Mesodermal cell (in vitro differentiated cells): ENCODE data around the gene DMRTC2.
"Not testable (repeated sequence)": the region's sequence is repeated elsewhere in the genome, so short reads cannot be mapped to it uniquely, and the experiment has no call there.

Experiments
- H3K27ac ChIP-seq: 2 replicates; pipeline ENCODE4 v1.7.0; 2013; ENCODE audit warnings: mild to moderate bottlenecking, low read depth, low read length, moderate library complexity; ENCODE audit not compliant: severe bottlenecking
- H3K36me3 ChIP-seq: 2 replicates; pipeline ENCODE4 v1.7.1; 2013; ENCODE audit warnings: mild to moderate bottlenecking, low read length, moderate library complexity; ENCODE audit not compliant: control insufficient read depth, insufficient read depth
- H3K4me1 ChIP-seq: one replicate; pipeline ENCODE4 v1.7.1; 2013; ENCODE audit warnings: mild to moderate bottlenecking, low read length; ENCODE audit not compliant: insufficient read depth, control insufficient read depth, poor library complexity, severe bottlenecking
- H3K4me3 ChIP-seq: 2 replicates; pipeline ENCODE4 v1.7.0; 2013; ENCODE audit warnings: low read length, control low read depth, mild to moderate bottlenecking; ENCODE audit not compliant: insufficient read depth, poor library complexity, severe bottlenecking; ENCODE audit errors: extremely low read depth
- H3K9me3 ChIP-seq: 2 replicates; pipeline ENCODE4 v1.7.1; 2013; ENCODE audit warnings: mild to moderate bottlenecking, low read length, moderate library complexity; ENCODE audit not compliant: control insufficient read depth
- WGBS, 2 experiments: methylation state at CpG; one replicate each; pipeline ENCODE4 v1.1.5; 2013; ENCODE audit warnings: missing lambda C conversion rate in 2 of 2; ENCODE audit not compliant: insufficient coverage in 2 of 2; 5-methylcytosine and 5-hydroxymethylcytosine counted together

Gene DMRTC2

GRCh38 chr19:41870401-41870873 is 25.6 kb downstream of the DMRTC2 start:
- Histone ChIP-seq H3K4me1 (no peaks in the 10 kb centered on the region), H3K27ac (no peak overlapping the region), H3K4me3 (no peak overlapping the region), H3K36me3 (peaks cover 69% of the 10 kb centered on the region), H3K9me3 (no peaks in the 10 kb centered on the region)
- WGBS, 2 experiments: 80% methylated on average over 1 of the region's 3 CpGs; no CpG with 5 or more reads in 1 of the 2 experiments

DNA sequence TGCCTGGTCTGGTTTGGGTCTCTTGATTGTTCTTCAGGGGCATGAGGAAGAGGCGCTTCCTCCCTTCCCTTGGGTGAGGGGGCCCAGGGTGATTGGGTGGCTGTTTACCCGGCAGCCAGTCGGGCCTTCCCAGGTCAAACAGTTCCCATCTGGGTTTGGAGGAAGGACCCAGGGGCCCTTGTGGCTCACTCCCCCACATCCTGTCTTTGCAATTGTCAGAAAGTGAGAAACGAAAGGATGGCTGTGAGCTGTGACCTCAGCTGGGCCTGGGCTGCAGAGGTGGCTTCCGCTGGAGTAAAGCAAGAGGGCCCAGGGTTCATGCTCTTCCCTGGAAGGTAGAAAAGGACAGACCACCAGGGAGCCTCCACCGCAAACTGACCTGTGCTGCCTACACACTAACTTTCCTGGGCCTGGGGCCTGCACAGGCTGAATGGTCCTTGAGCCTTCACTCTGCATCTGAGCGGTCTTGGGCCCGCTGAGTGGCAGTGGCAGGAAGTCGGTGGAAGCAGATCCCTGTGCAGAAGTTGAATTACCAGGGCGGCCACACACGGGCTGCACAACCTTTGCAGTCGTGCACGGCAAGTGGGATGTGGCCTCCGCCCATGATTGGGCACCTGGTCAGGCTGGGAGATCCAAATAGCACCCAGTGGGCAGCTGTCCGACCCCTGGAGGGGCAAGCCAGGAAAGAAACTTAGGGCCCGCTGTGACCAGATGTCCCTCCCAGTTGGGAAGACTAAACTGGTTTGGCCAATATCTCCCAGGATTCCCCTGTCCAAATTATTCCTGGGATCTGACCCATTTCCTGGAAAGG is 26.9 kb downstream of the DMRTC2 start:
- peaks cover 58% of the 10 kb centered on the region for H3K36me3 ChIP-seq
- peak overlapping the region; percentile 23 for H3K27ac ChIP-seq
- H3K4me3 ChIP-seq: no peak overlapping the region
- 93 to 98% methylated on average over 12 to 15 of the region's 16 CpGs for WGBS, 2 experiments
- no peaks in the 10 kb centered on the region for H3K4me1 ChIP-seq
- no peaks in the 10 kb centered on the region for H3K9me3 ChIP-seq

GRCh38 chr19:41872384-41872774 is 27.5 kb downstream of the DMRTC2 start:
- H3K36me3 ChIP-seq: peaks cover 52% of the 10 kb centered on the region
- H3K4me3 ChIP-seq: no peak overlapping the region
- no peaks in the 10 kb centered on the region for H3K9me3 ChIP-seq
- H3K27ac ChIP-seq: no peak overlapping the region
- WGBS, 2 experiments: 92 to 95% methylated on average over 12 of the region's 12 CpGs
- no peaks in the 10 kb centered on the region for H3K4me1 ChIP-seq

- H3K27ac ChIP-seq: no peak overlapping the region
- no peaks in the 10 kb centered on the region for H3K4me1 ChIP-seq
- H3K9me3 ChIP-seq: no peaks in the 10 kb centered on the region
- peaks cover 46% of the 10 kb centered on the region for H3K36me3 ChIP-seq
- H3K4me3 ChIP-seq: no peak overlapping the region
- WGBS, 2 experiments: 48 to 61% methylated on average over 11 to 16 of the region's 18 CpGs
Observed at GRCh38 chr19:41872775-41873647, 28.2 kb downstream of the DMRTC2 start.

GRCh38 chr19:41875973-41876372 is 31.1 kb downstream of the DMRTC2 start:
- not testable (repeated sequence) for H3K9me3 ChIP-seq, H3K4me1 ChIP-seq, H3K27ac ChIP-seq, H3K4me3 ChIP-seq
- 60 to 82% methylated on average over 1 to 3 of the region's 3 CpGs for WGBS, 2 experiments
- H3K36me3 ChIP-seq: peaks cover 16% of the 10 kb centered on the region

DNA sequence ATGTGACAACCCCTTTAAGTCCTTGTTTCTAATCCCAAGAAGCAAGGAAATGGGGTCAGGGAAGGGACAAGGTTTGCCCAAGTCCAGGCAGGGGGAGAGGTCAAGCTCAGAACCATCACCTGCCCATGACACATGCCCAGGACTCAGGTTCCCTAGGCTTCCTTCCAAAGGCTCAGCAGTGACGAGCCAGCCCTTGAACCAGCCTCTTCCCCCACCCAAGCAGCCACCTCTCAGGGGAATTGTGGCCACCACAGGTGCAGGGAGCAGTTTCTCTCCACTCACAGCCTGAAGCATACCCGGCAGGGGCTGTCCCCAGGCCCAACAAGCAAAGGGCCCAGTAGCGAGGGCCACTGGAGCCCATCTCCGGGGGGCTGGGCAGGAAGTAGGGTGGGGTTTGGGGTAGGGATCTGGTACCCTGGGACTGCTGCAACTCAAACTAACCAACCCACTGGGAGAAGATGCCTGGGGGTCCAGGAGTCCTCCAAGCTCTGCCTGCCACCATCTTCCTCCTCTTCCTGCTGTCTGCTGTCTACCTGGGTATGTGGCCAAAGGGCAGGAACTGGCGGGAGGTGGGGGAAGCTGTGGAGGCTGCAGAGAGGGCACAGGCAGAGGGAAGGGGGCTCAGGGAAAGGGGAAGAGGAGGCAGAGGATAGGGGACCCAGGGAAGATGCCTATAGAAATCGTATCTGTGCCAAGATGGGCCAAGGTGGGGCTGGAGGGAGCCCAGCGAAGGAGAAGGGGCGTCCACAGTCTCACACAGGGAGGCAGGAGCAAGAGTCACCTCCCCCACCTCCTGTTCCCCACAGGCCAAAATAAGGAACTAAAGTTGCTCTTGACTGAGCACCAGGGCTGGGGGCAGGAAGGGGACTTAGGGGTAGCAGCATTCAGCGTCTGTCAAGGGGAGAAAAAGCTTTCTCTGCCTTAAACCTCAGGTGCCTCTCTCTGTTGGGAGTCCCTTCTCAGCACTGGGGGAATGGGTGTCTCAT is 32.3 kb downstream of the DMRTC2 start, which contains the start of gene CD79A:
Gene CD79A, plus strand, starts transcription at position 433 of the 986 bp plus-strand sequence. Its CDS starts 26 bp downstream, at position 459.
- no peaks in the 10 kb centered on the region for H3K4me1 ChIP-seq
- no peak within 1 kb of the TSS for H3K27ac ChIP-seq
- peaks cover 5% of the 10 kb centered on the region for H3K36me3 ChIP-seq
- WGBS, 2 experiments: 75 to 77% methylated on average over 4 to 6 of the region's 9 CpGs
- H3K9me3 ChIP-seq: no peaks in the 10 kb centered on the region
- H3K4me3 ChIP-seq: no peak within 1 kb of the TSS

DNA sequence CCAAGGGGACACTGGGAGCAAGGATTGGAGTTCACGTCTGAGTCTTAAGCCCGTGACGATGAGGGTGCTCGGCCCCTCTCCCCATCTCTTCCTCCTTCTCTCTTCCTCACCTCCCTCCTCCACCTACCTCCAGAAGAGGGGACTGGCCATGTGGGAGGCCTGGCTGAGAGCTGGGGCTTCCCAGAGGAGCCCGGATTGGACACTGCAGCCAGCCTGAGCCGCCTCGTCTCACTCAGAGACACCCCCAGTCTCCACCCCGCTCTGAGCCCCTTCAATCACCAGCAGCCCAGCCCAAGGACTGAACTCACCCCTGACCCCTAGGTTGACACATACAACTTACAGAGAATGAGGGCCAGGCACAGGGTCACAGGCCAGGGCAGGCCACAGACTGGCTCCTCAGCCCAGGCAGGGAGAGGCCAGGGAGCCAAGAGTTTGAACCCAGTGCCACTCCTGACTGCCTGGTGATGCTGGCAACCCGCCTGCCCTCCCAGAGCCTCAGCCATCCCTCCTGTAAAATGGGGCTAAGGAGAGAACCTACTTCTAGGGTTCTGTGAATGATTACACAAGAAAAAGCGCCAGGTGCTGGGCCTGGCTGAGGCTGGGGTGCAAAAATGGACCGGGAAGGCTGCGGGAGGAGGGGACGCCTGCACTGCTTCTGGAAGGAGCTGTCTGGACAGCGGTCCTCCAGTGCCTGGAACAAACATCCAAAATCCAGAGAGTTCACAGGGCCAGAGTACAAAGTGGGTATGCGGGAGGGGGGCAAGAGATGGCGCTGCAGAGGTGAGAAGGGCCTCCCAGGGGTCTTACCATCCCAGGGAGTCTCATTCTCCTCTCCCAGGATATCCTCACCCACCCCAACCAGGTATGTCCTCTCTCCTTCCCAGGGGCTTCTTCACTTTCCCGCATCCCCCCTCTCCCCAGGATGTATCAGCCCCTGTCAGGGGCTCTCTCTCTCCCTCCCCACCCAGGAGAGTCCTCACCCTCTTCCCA is 33.4 kb downstream of the DMRTC2 start:
- no peaks in the 10 kb centered on the region for H3K9me3 ChIP-seq
- H3K4me3 ChIP-seq: no peak overlapping the region
- 93 to 97% methylated on average over 8 to 10 of the region's 17 CpGs for WGBS, 2 experiments
- H3K36me3 ChIP-seq: no peaks in the 10 kb centered on the region
- no peaks in the 10 kb centered on the region for H3K4me1 ChIP-seq
- H3K27ac ChIP-seq: no peak overlapping the region

DNA sequence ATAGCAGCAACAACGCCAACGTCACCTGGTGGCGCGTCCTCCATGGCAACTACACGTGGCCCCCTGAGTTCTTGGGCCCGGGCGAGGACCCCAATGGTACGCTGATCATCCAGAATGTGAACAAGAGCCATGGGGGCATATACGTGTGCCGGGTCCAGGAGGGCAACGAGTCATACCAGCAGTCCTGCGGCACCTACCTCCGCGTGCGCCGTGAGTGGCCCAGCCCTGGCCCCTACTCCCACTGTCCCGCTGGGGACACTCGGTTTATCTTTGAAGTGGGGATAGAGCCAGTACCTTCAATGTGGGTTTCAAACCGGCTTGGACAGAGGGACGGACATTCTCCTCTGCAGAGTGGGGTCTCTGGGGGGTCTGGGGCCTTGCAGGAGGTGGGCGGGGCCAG is 34.2 kb downstream of the DMRTC2 start:
- Histone ChIP-seq H3K27ac (no peak overlapping the region), H3K4me3 (no peak overlapping the region), H3K4me1 (no peaks in the 10 kb centered on the region), H3K9me3 (no peaks in the 10 kb centered on the region), H3K36me3 (no peaks in the 10 kb centered on the region)
- WGBS, 2 experiments: 91 to 97% methylated on average over 15 to 19 of the region's 21 CpGs

DNA sequence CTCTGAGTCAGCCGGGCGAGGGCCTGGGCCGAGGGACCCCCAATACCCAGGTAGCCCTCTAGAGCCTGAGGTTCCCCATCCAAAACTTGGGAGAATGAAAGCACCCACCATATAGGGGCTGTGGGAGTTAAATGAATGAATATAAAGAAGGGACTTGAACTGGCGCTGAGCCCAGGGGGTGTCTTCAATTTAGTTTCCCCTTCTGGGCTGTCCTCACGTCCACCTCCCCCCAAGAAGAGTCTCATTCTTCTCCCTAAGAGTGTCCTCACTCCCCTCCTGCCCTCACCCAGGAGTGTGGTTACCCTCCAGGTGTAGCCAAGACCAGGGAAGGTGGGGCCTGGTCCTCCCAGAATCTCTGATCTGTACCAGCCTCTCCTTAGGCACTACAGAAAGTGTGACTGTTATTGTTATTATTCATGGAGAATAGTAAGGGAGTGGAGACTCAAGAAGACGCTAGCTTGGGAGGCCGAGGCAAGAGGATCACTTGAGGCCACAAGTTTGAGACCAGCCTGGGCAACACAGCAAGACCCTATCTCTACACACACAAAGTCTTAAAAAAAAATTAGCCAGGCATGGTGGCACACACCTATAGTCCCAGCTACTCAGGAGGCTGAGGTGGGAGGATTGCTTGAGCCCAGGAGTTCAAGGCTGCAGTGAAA is 35.0 kb downstream of the DMRTC2 start:
- no peaks in the 10 kb centered on the region for H3K36me3 ChIP-seq
- H3K4me3 ChIP-seq: no peak overlapping the region
- H3K27ac ChIP-seq: no peak overlapping the region
- H3K9me3 ChIP-seq: no peaks in the 10 kb centered on the region
- no peaks in the 10 kb centered on the region for H3K4me1 ChIP-seq
- 60 to 100% methylated on average over 1 to 2 of the region's 7 CpGs for WGBS, 2 experiments
